Measurements from ENCODE around the gene INAFM1.

DNA sequence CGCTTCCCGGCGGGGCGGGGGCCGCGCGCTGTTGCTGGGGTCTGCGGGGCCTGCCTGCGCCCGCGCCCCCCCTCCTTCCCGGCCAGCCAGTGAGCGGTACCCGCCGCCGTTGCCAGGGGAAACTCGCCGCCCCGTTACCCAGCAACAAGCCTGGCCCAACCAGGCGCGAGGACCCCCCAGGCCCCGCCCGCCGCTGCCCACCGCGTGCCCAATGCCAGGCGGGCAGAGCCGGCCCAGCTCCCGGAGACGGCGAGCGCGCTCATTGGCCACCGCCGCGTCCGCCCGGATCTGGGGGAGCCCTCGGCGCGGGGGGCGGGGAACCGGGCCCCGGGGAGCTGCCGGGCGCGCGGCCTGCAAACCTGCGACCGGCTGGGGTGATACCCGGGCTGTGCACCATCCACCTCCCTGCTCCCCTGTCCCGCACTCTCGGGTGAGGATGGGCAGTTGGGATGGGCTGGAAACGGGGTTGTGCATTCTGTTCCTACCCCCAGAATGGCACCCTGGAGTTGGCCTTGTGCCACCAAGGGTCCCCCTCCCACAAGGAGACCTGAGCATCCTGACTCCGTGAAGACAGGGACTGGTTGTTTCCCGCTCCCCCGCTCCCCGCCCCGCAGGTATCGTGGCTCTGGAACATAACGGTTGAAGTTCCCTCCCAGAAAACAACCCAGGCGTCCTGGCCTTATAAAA, 34.9 kb upstream of the INAFM1 start:
- TF ChIP-seq, protein P1, sequence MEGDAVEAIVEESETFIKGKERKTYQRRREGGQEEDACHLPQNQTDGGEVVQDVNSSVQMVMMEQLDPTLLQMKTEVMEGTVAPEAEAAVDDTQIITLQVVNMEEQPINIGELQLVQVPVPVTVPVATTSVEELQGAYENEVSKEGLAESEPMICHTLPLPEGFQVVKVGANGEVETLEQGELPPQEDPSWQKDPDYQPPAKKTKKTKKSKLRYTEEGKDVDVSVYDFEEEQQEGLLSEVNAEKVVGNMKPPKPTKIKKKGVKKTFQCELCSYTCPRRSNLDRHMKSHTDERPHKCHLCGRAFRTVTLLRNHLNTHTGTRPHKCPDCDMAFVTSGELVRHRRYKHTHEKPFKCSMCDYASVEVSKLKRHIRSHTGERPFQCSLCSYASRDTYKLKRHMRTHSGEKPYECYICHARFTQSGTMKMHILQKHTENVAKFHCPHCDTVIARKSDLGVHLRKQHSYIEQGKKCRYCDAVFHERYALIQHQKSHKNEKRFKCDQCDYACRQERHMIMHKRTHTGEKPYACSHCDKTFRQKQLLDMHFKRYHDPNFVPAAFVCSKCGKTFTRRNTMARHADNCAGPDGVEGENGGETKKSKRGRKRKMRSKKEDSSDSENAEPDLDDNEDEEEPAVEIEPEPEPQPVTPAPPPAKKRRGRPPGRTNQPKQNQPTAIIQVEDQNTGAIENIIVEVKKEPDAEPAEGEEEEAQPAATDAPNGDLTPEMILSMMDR (IDR thresholded peaks at IDR 0.05), result no peak
- no peak for TF ChIP-seq POLR2A (IDR thresholded peaks at IDR 0.05)

All from lower leg skin (tissue), 3 donors.